Stimulated activated CD8-positive, alpha-beta memory T cell treated with anti-CD3 and anti-CD28 coated beads, Interleukin-4, amount 100 ng/mL, for 4 hours (primary cell): Measurements from ENCODE around the gene NME4.
"Not testable (repeated sequence)": the region's sequence is repeated elsewhere in the genome, so short reads cannot be mapped to it uniquely, and the experiment has no call there.

Experiments used
- DNase-seq, 2 donors: peaks; one replicate each; pipeline ENCODE4 v3.0.0-alpha.2; 2020; ENCODE audit warnings: low read depth in 2 of 2, low spot score in 1 of 2

Gene NME4

GRCh38 chr16:375927-376816 lies 20.8 kb upstream of the NME4 start:
- DNase-seq = no peak

GRCh38 chr16:376817-377418 lies 20.1 kb upstream of the NME4 start:
- DNase-seq = no peak

GRCh38 chr16:377419-377951 lies 19.5 kb upstream of the NME4 start:
- DNase-seq = no peak

- not testable (repeated sequence) for DNase-seq
Measured at GRCh38 chr16:378113-378820, 18.7 kb upstream of the NME4 start.

- DNase-seq = no peak
Measured at GRCh38 chr16:378821-379182, 18.2 kb upstream of the NME4 start.

- no peak for DNase-seq
Measured at GRCh38 chr16:379183-379960, 17.6 kb upstream of the NME4 start.

- no peak for DNase-seq
Measured at GRCh38 chr16:379961-380761, 16.8 kb upstream of the NME4 start.

GRCh38 chr16:380762-381011 lies 16.3 kb upstream of the NME4 start:
- DNase-seq = no peak

GRCh38 chr16:381012-381788 lies 15.8 kb upstream of the NME4 start:
- no peak for DNase-seq

- DNase-seq = peak in 1 of 2 donors; percentile 31
Measured at GRCh38 chr16:381789-382717, 14.9 kb upstream of the NME4 start, which contains the start of gene PGAP6. Gene PGAP6 (minus strand): TSS chr16:381978. CDS start chr16:381821, 157 bp downstream.

- no peak for DNase-seq
Measured at GRCh38 chr16:383326-384051, 13.5 kb upstream of the NME4 start.

- no peak for DNase-seq
Measured at GRCh38 chr16:386641-387156, 10.3 kb upstream of the NME4 start.

GRCh38 chr16:387761-388666 lies 9.0 kb upstream of the NME4 start:
- not testable (repeated sequence) for DNase-seq

- DNase-seq = no peak
Measured at GRCh38 chr16:389352-389751, 7.6 kb upstream of the NME4 start.

GRCh38 chr16:391885-392335 lies 5.1 kb upstream of the NME4 start:
- peak; percentile 51 to 76 for DNase-seq

- no peak for DNase-seq
Measured at GRCh38 chr16:392450-393030, 4.5 kb upstream of the NME4 start.
